WERI-Rb-1 (cell line): ENCODE measurements around the gene GNA14.

Experiments
- DNase-seq: peaks from one replicate; pipeline ENCODE4 v3.0.0-alpha.2; 2020
- H3K27ac ChIP-seq: fragments of 250-450 bp; sonication (Bioruptor Pico); 2 replicates; pipeline ENCODE4 v1.5.1; 2020; ENCODE audit warnings: mild to moderate bottlenecking, moderate library complexity
- H3K27me3 ChIP-seq: fragments of 250-450 bp; sonication (Bioruptor Pico); 2 replicates; pipeline ENCODE4 v1.5.1; 2021; ENCODE audit warnings: mild to moderate bottlenecking, low read depth, moderate library complexity; ENCODE audit not compliant: insufficient read depth, severe bottlenecking
- H3K36me3 ChIP-seq: fragments of 250-450 bp; sonication (Bioruptor Pico); 2 replicates; pipeline ENCODE4 v1.5.1; 2020; ENCODE audit warnings: mild to moderate bottlenecking, moderate library complexity
- H3K4me3 ChIP-seq: 2 replicates; pipeline ENCODE4 v1.5.1; 2011; ENCODE audit warnings: low read depth, mild to moderate bottlenecking, control low read depth, low read length
- H3K9me3 ChIP-seq: fragments of 250-450 bp; sonication (Bioruptor Pico); 2 replicates; pipeline ENCODE4 v1.5.1; 2021; ENCODE audit warnings: mild to moderate bottlenecking, moderate library complexity; ENCODE audit not compliant: severe bottlenecking
- TF ChIP-seq, protein P1 (sequence below): IDR thresholded peaks from 2 replicates; pipeline ENCODE4 v1.5.1; 2011; ENCODE audit warnings: low read depth, mild to moderate bottlenecking, control low read depth, inconsistent platforms, low read length

Gene GNA14

DNA sequence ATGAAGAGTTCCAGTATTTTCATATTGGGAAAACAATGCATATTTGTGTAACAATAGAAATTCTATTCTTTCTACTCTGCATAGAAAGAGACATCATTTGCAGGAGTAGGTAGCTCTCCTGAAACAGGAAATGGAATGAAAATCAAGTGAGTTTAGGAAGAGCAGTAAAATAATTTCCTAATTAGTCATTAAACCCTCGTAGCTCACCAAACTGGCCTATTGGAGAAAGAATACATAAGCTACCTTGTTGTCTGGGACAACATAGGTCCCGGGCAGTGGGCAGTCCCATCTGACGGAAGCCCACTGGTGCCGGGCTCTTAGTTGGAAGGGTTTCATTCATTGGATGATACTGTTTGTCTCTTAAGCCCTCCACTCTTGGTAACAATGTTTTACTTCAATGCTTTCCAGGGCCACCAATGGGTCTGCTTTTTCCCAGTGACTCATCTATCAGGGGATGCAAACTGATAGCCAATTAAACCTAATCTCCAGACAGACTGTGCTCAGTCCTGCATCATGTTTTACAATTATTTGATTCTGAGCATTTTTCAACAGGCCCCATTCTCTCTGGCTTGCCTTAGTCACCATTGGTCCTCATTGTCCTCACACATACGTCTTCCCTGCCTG is 46.5 kb downstream of the GNA14 start:
- DNase-seq: no peak
- H3K36me3 ChIP-seq: no peaks in the 10 kb centered on the region
- H3K4me3 ChIP-seq: no peak overlapping the region
- H3K9me3 ChIP-seq: no peaks in the 10 kb centered on the region
- H3K27me3 ChIP-seq: peaks cover 4% of the 10 kb centered on the region
- H3K27ac ChIP-seq: no peak overlapping the region
- TF ChIP-seq, protein P1, sequence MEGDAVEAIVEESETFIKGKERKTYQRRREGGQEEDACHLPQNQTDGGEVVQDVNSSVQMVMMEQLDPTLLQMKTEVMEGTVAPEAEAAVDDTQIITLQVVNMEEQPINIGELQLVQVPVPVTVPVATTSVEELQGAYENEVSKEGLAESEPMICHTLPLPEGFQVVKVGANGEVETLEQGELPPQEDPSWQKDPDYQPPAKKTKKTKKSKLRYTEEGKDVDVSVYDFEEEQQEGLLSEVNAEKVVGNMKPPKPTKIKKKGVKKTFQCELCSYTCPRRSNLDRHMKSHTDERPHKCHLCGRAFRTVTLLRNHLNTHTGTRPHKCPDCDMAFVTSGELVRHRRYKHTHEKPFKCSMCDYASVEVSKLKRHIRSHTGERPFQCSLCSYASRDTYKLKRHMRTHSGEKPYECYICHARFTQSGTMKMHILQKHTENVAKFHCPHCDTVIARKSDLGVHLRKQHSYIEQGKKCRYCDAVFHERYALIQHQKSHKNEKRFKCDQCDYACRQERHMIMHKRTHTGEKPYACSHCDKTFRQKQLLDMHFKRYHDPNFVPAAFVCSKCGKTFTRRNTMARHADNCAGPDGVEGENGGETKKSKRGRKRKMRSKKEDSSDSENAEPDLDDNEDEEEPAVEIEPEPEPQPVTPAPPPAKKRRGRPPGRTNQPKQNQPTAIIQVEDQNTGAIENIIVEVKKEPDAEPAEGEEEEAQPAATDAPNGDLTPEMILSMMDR: no peak

DNA sequence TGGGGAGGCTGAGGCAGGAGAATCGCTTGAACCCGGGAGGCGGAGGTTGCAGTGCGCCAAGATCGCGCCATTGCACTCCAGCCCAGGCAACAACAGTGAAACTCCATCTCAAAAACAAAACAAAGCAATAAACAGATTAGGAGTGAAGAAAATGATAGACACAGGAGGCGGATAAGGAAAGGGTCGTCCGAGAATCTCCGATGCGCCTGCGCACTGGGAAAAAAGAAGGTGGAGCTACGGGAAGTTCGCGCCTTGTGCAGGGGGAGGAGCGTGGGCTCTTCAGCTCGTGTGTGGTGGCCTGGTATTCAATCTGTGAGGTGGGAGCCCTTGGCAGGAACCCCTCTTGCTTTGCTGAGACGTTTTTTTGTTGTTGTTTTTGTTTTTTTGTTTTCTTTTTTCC is 47.3 kb downstream of the GNA14 start:
- H3K27ac ChIP-seq: no peak overlapping the region
- no peak for DNase-seq
- H3K36me3 ChIP-seq: no peaks in the 10 kb centered on the region
- no peaks in the 10 kb centered on the region for H3K9me3 ChIP-seq
- H3K27me3 ChIP-seq: peaks cover 5% of the 10 kb centered on the region
- TF ChIP-seq, protein P1: no peak
- H3K4me3 ChIP-seq: no peak overlapping the region

DNA sequence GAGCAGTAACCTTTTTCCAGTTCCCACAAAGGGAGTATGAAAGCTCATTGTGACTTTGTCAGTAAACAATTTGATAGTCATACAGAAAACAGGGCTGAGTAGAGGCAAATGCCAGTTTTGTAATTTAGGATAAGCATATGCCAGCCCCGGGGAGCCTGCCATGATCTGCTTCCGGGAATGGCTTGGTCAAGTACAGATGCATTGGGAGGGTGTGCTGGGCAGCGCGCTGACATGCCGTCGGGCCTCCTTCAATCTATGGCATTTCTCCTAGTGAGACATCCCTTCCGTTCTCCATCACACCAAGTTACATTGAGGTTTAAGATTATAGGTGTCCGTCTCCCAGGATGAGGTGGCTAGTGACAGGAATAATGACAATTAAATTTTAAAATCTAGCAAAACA is 48.6 kb downstream of the GNA14 start:
- no peak for DNase-seq

DNA sequence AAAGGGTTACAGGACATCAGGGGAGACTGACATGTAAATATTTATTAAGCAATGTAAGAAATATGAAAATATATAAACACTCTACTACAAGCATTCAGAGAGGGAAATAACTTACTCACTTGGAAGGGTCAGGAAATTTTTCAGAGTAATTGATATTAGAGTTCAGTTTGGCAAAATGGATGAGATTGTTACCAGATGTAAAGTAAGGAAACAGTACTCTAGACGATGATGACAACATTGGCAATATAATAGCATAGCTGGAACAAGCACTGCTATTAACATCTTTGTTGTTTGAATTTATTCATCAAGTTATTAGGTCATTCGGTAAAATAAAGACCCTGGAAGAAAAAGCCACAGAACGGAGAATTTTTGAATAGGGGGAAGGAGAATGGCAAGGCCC is 49.1 kb downstream of the GNA14 start:
- Histone ChIP-seq H3K4me3 (no peak overlapping the region), H3K36me3 (no peaks in the 10 kb centered on the region), H3K9me3 (no peaks in the 10 kb centered on the region), H3K27me3 (peaks cover 5% of the 10 kb centered on the region), H3K27ac (no peak overlapping the region)
- TF ChIP-seq, protein P1: no peak
- no peak for DNase-seq

More for the DNA sequence above, 48.6 kb downstream of the GNA14 start:
- H3K9me3 ChIP-seq: no peaks in the 10 kb centered on the region
- no peak overlapping the region for H3K4me3 ChIP-seq
- H3K27me3 ChIP-seq: peaks cover 5% of the 10 kb centered on the region
- TF ChIP-seq, protein P1: no peak
- H3K36me3 ChIP-seq: no peaks in the 10 kb centered on the region
- no peak overlapping the region for H3K27ac ChIP-seq

DNA sequence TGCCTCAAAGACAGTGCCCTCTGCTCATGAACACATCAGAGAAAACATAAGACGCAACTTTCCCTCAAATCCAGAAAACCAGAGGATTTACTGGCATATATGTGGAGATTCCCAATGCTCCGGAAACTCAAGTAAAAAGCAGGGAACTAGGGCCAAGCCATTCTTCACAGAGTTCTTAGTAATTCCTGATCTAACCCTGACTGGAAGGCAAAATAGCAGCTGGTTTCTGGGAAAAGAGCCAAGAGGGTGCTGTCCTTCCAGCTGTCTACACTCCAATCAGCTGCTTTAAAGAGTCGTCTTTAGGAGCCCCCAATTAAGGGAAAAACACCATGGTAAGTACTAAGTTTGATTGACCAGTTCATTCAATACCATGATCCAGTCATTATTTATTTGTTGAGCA is 49.6 kb downstream of the GNA14 start:
- Histone ChIP-seq H3K27ac (no peak overlapping the region), H3K36me3 (no peaks in the 10 kb centered on the region), H3K27me3 (peaks cover 5% of the 10 kb centered on the region), H3K9me3 (no peaks in the 10 kb centered on the region), H3K4me3 (no peak overlapping the region)
- DNase-seq: no peak
- TF ChIP-seq, protein P1: no peak

DNA sequence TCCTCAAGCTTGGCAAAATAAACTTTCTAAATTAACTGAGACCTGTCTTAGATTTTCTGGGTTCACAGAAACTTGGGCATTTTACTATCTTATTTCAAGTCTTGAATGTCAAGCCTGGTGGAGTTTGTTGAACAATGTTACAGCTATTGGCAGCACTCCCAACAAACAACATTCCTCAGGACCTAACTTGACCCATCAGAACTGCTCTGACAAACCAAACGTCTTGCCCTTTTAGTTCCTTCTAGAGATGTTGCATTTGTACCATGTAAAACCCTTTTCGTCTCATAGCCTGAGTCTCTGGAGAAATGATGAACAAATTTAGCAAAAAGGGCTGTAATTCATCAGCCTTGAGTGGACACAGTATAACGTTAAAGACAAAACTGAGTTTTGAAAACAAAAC is 51.1 kb downstream of the GNA14 start:
- Histone ChIP-seq H3K4me3 (no peak overlapping the region), H3K27ac (no peak overlapping the region), H3K27me3 (peaks cover 5% of the 10 kb centered on the region), H3K36me3 (no peaks in the 10 kb centered on the region), H3K9me3 (no peaks in the 10 kb centered on the region)
- TF ChIP-seq, protein P1: no peak
- no peak for DNase-seq
